Activated CD4-positive, alpha-beta T cell treated with anti-CD3 and anti-CD28 coated beads, Interleukin-10, Interleukin-2, amounts not matched to agents 100 ng/mL and 50 ng/mL, durations not matched to agents 16 hours and 8 hours (primary cell): ENCODE measurements around the gene FANCD2OS.
"Not testable (repeated sequence)": the region's sequence is repeated elsewhere in the genome, so short reads cannot be mapped to it uniquely, and the experiment has no call there.

Experiments used
- DNase-seq: peaks from one replicate; pipeline ENCODE4 v3.0.0-alpha.2; 2020

The FANCD2OS gene

DNA sequence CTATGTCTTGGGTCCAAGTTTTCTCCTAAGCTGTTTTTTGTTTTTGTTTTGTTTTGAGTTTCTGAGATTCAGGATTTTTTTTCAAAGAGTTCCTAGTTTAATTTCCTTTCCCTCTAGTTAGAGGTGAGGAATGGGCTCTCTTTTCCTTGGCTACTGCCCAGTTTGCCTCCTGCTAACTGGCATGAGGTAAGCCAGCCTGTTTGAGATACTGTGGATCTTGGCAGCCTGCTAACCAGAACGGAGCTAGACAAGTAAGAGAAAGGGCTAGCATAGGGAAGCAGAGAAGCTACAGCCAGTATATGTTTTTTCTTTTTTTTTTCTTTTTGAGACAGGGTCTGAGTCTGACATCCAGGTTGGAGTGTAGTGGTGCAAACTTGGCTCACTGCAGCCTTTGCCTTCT, 17.3 kb downstream of the FANCD2OS start:
- not testable (repeated sequence) for DNase-seq

- DNase-seq: no peak
Measured at GRCh38 chr3:10090179-10090578, 17.9 kb downstream of the FANCD2OS start.

DNA sequence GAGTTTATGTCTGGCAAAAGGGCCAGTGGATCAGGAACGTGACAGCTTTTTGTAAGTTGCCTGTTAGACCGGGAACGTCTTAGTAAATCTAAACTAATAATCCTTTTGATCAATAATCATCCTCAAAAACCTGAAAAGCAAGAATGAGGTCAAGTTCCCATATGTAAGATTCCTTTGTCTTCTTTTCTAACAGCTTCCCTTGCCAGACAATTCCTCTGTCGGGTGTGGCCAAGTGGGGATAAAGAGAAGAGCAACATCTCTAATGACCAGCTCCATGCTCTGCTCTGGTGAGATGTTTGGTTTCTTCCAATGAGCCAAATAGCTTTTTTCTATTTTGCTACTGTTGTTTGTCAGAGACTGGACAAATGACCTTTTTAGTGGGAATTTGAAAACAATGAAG, 19.8 kb downstream of the FANCD2OS start:
- no peak for DNase-seq

- DNase-seq: no peak
Measured at GRCh38 chr3:10085738-10086137, 22.3 kb downstream of the FANCD2OS start.

DNA sequence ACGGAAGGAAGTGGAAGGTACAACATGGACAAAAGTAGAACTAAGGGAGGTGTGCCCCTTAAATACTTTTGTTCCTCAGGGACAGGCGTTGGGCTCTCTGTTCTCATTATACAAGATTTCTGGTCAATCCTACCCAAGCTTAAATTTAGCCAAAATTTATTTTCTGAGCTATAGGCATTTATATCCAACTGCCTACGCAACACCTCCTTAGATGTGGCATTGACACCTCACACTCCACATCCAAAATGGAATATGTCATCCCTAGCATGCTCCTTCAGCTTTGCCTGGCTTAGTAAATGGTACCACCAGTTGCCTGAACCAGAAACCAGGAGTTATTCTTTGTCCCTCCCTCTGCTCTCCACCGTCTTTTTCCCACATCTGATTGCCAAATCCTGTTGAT, 26.2 kb downstream of the FANCD2OS start:
- no peak for DNase-seq

DNA sequence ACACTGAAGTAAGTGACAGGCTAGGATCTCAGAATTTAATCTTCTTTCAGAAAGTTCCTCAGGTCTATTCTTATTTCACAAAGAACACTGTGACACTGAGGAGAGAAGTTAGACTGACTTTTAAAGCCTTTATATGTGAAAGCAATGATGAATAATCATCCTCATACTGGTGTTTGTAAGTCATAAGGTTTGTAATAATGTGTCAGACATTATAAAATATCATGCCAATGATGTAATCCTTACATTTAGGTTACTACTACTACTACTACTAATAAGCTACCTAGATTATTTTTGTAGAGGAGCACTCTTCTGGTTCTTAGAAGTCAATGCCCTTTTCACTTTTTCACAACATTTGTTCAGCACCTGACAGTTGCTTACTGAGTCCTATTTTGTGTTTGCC, 33.4 kb downstream of the FANCD2OS start:
- DNase-seq: no peak

DNA sequence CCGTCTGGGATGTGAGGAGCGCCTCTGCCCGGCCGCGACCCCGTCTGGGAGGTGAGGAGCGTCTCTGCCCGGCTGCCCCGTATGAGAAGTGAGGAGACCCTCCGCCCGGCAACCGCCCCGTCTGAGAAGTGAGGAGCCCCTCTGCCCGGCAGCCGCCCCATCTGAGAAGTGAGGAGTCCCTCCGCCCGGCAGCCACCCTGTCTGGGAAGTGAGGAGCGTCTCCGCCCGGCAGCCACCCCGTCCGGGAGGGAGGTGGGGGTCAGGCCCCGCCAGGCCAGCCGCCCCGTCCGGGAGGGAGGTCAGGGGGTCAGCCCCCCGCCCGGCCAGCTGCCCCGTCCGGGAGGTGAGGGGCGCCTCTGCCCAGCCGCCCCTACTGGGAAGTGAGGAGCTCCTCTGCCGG, 38.0 kb downstream of the FANCD2OS start:
- DNase-seq: not testable (repeated sequence)

DNA sequence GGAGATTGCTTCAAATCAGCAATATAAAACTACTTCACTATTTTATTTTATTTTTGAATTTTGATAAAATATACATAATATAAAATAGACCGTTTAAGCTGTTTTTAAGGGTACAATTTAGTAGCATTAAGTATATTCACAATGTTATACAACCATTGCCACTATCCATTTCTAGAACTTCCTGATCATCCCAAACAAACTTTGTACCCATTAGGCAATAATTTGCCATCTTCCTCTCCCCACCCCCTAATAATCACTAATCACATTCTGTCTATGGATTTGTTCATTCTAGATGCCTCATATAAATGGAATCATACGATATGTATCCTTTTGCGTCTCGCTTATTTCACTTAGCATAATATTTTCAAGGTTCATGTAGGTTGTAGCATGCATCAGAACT, 53.0 kb downstream of the FANCD2OS start:
- DNase-seq: no peak
